ENCODE results near the gene STAC3. TPM values are rescaled to one million over a fixed set of nuclear protein-coding genes. Genes with fewer than 3 reads are reported as not detected.

Gene STAC3
- total RNA-seq, 4 donors from 2014 or later = 1.9 to 6.6 (median 2.4) TPM

- Histone ChIP-seq H3K36me3 (peaks cover 0 to 75% (median 0%) of the 10 kb centered on the region in 3 donors), H3K9me3 (no peaks in the 10 kb centered on the region), H3K4me3 (no peak overlapping the region), H3K4me1 (no peaks in the 10 kb centered on the region), H3K27ac (no peak overlapping the region), H3K27me3 (no peaks in the 10 kb centered on the region)
- no peak for DNase-seq
- TF ChIP-seq CTCF (IDR thresholded peaks at IDR 0.05) (no peak), POLR2A (IDR thresholded peaks at IDR 0.05) (no peak)
Measured at GRCh38 chr12:57261428-57261865, 10.5 kb upstream of the STAC3 start.

- Histone ChIP-seq H3K9me3 (no peaks in the 10 kb centered on the region), H3K4me3 (no peak overlapping the region), H3K4me1 (no peaks in the 10 kb centered on the region), H3K27me3 (no peaks in the 10 kb centered on the region), H3K27ac (no peak overlapping the region), H3K36me3 (peaks cover 0 to 79% (median 0%) of the 10 kb centered on the region in 3 donors)
- TF ChIP-seq POLR2A (IDR thresholded peaks at IDR 0.05) (no peak), CTCF (IDR thresholded peaks at IDR 0.05) (no peak)
- DNase-seq = no peak
Measured at GRCh38 chr12:57260366-57260765, 9.4 kb upstream of the STAC3 start.

- no peak for TF ChIP-seq CTCF (IDR thresholded peaks at IDR 0.05)
- no peak for DNase-seq
- H3K9me3 ChIP-seq = no peaks in the 10 kb centered on the region
Measured at GRCh38 chr12:57258977-57259970, 8.3 kb upstream of the STAC3 start.

GRCh38 chr12:57255916-57256315, 4.9 kb upstream of the STAC3 start:
- Histone ChIP-seq H3K4me1 (no peaks in the 10 kb centered on the region), H3K4me3 (no peak overlapping the region), H3K9me3 (no peaks in the 10 kb centered on the region), H3K27me3 (no peaks in the 10 kb centered on the region), H3K36me3 (peaks cover 0 to 59% (median 0%) of the 10 kb centered on the region in 3 donors), H3K27ac (no peak overlapping the region)
- no peak for TF ChIP-seq CTCF (IDR thresholded peaks at IDR 0.05)
- no peak for DNase-seq

More at GRCh38 chr12:57258977-57259970, 8.3 kb upstream of the STAC3 start:
- Histone ChIP-seq H3K27me3 (no peaks in the 10 kb centered on the region), H3K4me3 (no peak overlapping the region), H3K4me1 (no peaks in the 10 kb centered on the region), H3K36me3 (peaks cover 0 to 83% (median 0%) of the 10 kb centered on the region in 3 donors), H3K27ac (no peak overlapping the region)

GRCh38 chr12:57254506-57255280, 3.7 kb upstream of the STAC3 start:
- no peak overlapping the region for H3K4me3 ChIP-seq
- H3K4me1 ChIP-seq = no peaks in the 10 kb centered on the region
- no peak for DNase-seq
- no peaks in the 10 kb centered on the region for H3K9me3 ChIP-seq
- peaks cover 0 to 53% (median 0%) of the 10 kb centered on the region in 3 donors for H3K36me3 ChIP-seq
- no peak overlapping the region for H3K27ac ChIP-seq
- no peaks in the 10 kb centered on the region for H3K27me3 ChIP-seq
- TF ChIP-seq CTCF (IDR thresholded peaks at IDR 0.05) (no peak), POLR2A (IDR thresholded peaks at IDR 0.05) (no peak)
